Measurements from ENCODE around the gene PTH1R. TPM values are rescaled to one million over a fixed set of nuclear protein-coding genes. Genes with fewer than 3 reads are reported as not detected.

Gene PTH1R
- polyA plus RNA-seq, 1 donor (not counting 4 experiments of a cell fraction or from before 2014, with no cell fraction given) = not detected

DNA sequence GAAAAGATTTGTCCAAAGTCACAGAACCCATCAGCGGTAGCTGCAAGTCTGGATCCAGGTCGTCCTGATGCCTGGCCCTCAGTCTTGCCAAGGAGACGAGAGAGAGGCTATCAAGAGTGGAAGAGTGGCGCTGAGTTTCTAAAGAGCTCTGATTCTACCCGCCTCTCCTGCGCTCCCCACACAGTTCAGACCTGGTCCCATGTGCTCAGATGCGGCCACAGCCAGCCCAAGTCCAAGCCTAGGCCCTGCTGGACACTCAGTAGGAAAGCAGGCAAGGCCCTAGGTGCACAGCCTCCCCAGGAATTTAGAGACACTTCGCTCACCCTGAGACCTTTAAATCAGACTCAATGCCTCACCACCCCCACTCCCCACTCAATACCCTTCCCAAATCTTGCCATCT is 66.7 kb downstream of the PTH1R start:
- TF ChIP-seq EZH2 (IDR thresholded peaks at IDR 0.05; ENCODE audit: low read length) (no peak), CTCF (optimal IDR thresholded peaks at IDR 0.05 in 1 of 3, IDR thresholded peaks at IDR 0.05 in 1 of 3, conservative IDR thresholded peaks at IDR 0.05 in 1 of 3; ENCODE audit: extremely low read depth in 1 of 3, insufficient read depth in 2 of 3, low read length in 3 of 3) (no peak)
- H3K27me3 ChIP-seq (ENCODE audit: control insufficient read depth, extremely low read depth, insufficient read depth, low read length) = no peaks in the 10 kb centered on the region
- peak overlapping the region; percentile 76 for H3K4me2 ChIP-seq (ENCODE audit: control insufficient read depth, extremely low read depth, insufficient read depth, low read depth, low read length)
- peaks cover 11 to 22% of the 10 kb centered on the region in 2 experiments for H3K36me3 ChIP-seq (ENCODE audit: control insufficient read depth in 2 of 2, extremely low read depth in 1 of 2, insufficient read depth in 2 of 2, low read length in 2 of 2)
- H3K9ac ChIP-seq (ENCODE audit: control insufficient read depth, extremely low read depth, insufficient read depth, low read length) = peak overlapping the region; percentile 52
- no peak overlapping the region for H2AFZ ChIP-seq (ENCODE audit: control insufficient read depth, low read length)
- H3K9me1 ChIP-seq (ENCODE audit: control insufficient read depth, extremely low read depth, insufficient read depth, low read length) = peaks cover 8% of the 10 kb centered on the region
- no peak for DNase-seq (ENCODE audit: low read depth, low spot score)
- dilution Hi-C loops (cut with MboI; ENCODE audit: extremely low pct_ligation_motif_present, low sequenced_read_pairs) = no loop called here
- peaks cover 62% of the 10 kb centered on the region for H3K79me2 ChIP-seq (ENCODE audit: control insufficient read depth, insufficient read depth, low read length)
- peaks cover 15% of the 10 kb centered on the region for H4K20me1 ChIP-seq (ENCODE audit: control insufficient read depth, extremely low read depth, insufficient read depth, low read length)
- FAIRE-seq = no peak
- no peak overlapping the region for H3K4me3 ChIP-seq (ENCODE audit: control insufficient read depth in 2 of 3, extremely low read depth in 1 of 3, insufficient read depth in 2 of 3, low read depth in 1 of 3, low read length in 3 of 3)
- no peaks in the 10 kb centered on the region for H3K9me3 ChIP-seq (ENCODE audit: control insufficient read depth, low read depth, low read length)
- peaks cover 74% of the 10 kb centered on the region for H3K4me1 ChIP-seq (ENCODE audit: control insufficient read depth, extremely low read depth, insufficient read depth, low read length)
- peak overlapping the region; percentile 77 for H3K27ac ChIP-seq (ENCODE audit: control insufficient read depth, insufficient read depth, low read length)

DNA sequence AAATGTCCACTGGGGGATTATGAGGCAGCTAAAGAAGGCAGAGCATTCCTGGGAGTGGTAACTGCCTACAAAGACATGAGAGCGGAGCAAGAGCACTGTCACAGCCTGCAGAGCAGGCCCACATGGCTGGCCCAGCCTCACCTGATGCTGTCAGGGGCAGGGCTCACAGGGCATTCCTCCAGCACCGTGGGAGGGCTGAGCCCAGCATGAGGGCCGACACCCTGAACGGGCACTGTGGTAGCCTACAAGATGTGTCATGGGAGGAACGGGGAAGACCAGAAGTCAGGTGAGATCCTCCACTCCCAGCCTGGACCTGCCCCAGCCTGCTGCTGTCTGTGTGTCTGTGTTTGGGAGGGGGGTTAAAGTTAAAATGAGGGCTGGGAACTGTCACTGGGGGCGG is 68.9 kb downstream of the PTH1R start:
- H3K4me2 ChIP-seq (ENCODE audit: control insufficient read depth, extremely low read depth, insufficient read depth, low read depth, low read length) = peak overlapping the region; percentile 67
- no peaks in the 10 kb centered on the region for H3K9me3 ChIP-seq (ENCODE audit: control insufficient read depth, low read depth, low read length)
- peaks cover 68% of the 10 kb centered on the region for H3K79me2 ChIP-seq (ENCODE audit: control insufficient read depth, insufficient read depth, low read length)
- H3K9ac ChIP-seq (ENCODE audit: control insufficient read depth, extremely low read depth, insufficient read depth, low read length) = peak overlapping the region; percentile 67
- dilution Hi-C loops (cut with MboI; ENCODE audit: extremely low pct_ligation_motif_present, low sequenced_read_pairs) = no loop called here
- DNase-seq (ENCODE audit: low read depth, low spot score) (peak; percentile 94), FAIRE-seq (peak; percentile 78)
- TF ChIP-seq EZH2 (IDR thresholded peaks at IDR 0.05; ENCODE audit: low read length) (no peak), CTCF (optimal IDR thresholded peaks at IDR 0.05 in 1 of 3, IDR thresholded peaks at IDR 0.05 in 1 of 3, conservative IDR thresholded peaks at IDR 0.05 in 1 of 3; ENCODE audit: extremely low read depth in 1 of 3, insufficient read depth in 2 of 3, low read length in 3 of 3) (no peak)
- H3K4me1 ChIP-seq (ENCODE audit: control insufficient read depth, extremely low read depth, insufficient read depth, low read length) = peaks cover 81% of the 10 kb centered on the region
- peaks cover 17% of the 10 kb centered on the region for H4K20me1 ChIP-seq (ENCODE audit: control insufficient read depth, extremely low read depth, insufficient read depth, low read length)
- no peak overlapping the region for H3K4me3 ChIP-seq (ENCODE audit: control insufficient read depth in 2 of 3, extremely low read depth in 1 of 3, insufficient read depth in 2 of 3, low read depth in 1 of 3, low read length in 3 of 3)
- H2AFZ ChIP-seq (ENCODE audit: control insufficient read depth, low read length) = no peak overlapping the region
- H3K27ac ChIP-seq (ENCODE audit: control insufficient read depth, insufficient read depth, low read length) = peak overlapping the region; percentile 95
- peaks cover 0 to 10% of the 10 kb centered on the region in 2 experiments for H3K36me3 ChIP-seq (ENCODE audit: control insufficient read depth in 2 of 2, extremely low read depth in 1 of 2, insufficient read depth in 2 of 2, low read length in 2 of 2)
- H3K27me3 ChIP-seq (ENCODE audit: control insufficient read depth, extremely low read depth, insufficient read depth, low read length) = no peaks in the 10 kb centered on the region
- H3K9me1 ChIP-seq (ENCODE audit: control insufficient read depth, extremely low read depth, insufficient read depth, low read length) = peaks cover 14% of the 10 kb centered on the region
